Neural cell (in vitro differentiated cells): Measurements from ENCODE around the gene EPAS1.

Source experiments
- CTCF ChIP-seq: fragments of 450-650 bp; IDR thresholded peaks from 2 replicates; pipeline ENCODE4 v1.5.1; 2014; ENCODE audit warnings: antibody characterized with exemption, mild to moderate bottlenecking, moderate library complexity; ENCODE audit not compliant: poor library complexity, severe bottlenecking
- EZH2 ChIP-seq: fragments of 200-600, 300-800 bp; shearing (Covaris generic), sonication (generic); IDR thresholded peaks from 2 replicates; pipeline ENCODE4 v1.6.1; 2014; ENCODE audit warnings: antibody characterized with exemption, low read length, borderline replicate concordance, mild to moderate bottlenecking; ENCODE audit not compliant: insufficient read depth, poor library complexity, severe bottlenecking
- TAF1 ChIP-seq: IDR thresholded peaks from 2 replicates; pipeline ENCODE4 v1.6.1; 2012; ENCODE audit warnings: low read depth

- TF ChIP-seq EZH2 (no peak), CTCF (no peak), TAF1 (no peak)
Observed at GRCh38 chr2:46435353-46435752, 138.1 kb downstream of the EPAS1 start.
